ENCODE measurements around the gene HBB. TPM values are rescaled to one million over a fixed set of nuclear protein-coding genes. Genes with fewer than 3 reads are reported as not detected.

The HBB gene
- polyA plus RNA-seq, 1 donor from 2014 or later, result not detected

DNA sequence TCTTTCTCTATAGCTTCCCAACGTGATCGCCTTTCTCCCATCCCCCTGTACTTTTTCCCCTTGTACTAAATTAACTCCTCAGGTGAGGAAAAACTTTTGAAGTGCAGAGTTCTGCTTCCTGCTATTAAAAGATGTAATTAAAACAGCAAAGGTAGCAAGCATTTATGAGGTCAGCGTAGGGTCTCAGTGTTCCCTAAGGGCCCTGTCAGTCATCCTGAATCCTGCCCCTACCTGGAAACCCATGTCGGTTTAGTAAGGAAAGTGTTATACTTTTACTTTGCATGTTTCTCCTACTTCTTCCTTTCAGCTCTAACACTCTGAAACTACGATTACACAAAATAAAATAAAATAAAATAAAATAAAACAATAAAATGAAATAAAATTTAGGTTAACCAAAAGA lies 1.3 kb upstream of the HBB start:
- Histone ChIP-seq H2AFZ (ENCODE audit: low read depth, low read length) (no peak overlapping the region), H3F3A (ENCODE audit: insufficient read depth, low read length, poor library complexity, severe bottlenecking) (no peaks in the 10 kb centered on the region), H3K36me3 (ENCODE audit: insufficient read depth, low read length) (no peaks in the 10 kb centered on the region), H3K27me3 (ENCODE audit: insufficient read depth, low read depth, low read length) (no peaks in the 10 kb centered on the region), H4K20me1 (ENCODE audit: insufficient read depth) (no peaks in the 10 kb centered on the region), H3K9me2 (ENCODE audit: insufficient read depth, low read length) (no peaks in the 10 kb centered on the region), H3K4me2 (ENCODE audit: low read length) (no peak overlapping the region), H3K9me3 (ENCODE audit: low read length) (no peaks in the 10 kb centered on the region), H3K4me3 (ENCODE audit: low read length) (no peak overlapping the region), H3K9ac (ENCODE audit: low read length) (no peak overlapping the region), H3K79me2 (replicated peaks; ENCODE audit: insufficient read depth, low read length) (no peaks in the 10 kb centered on the region), H3K27ac (ENCODE audit: low read length) (no peak overlapping the region)
- TF ChIP-seq, protein P1, sequence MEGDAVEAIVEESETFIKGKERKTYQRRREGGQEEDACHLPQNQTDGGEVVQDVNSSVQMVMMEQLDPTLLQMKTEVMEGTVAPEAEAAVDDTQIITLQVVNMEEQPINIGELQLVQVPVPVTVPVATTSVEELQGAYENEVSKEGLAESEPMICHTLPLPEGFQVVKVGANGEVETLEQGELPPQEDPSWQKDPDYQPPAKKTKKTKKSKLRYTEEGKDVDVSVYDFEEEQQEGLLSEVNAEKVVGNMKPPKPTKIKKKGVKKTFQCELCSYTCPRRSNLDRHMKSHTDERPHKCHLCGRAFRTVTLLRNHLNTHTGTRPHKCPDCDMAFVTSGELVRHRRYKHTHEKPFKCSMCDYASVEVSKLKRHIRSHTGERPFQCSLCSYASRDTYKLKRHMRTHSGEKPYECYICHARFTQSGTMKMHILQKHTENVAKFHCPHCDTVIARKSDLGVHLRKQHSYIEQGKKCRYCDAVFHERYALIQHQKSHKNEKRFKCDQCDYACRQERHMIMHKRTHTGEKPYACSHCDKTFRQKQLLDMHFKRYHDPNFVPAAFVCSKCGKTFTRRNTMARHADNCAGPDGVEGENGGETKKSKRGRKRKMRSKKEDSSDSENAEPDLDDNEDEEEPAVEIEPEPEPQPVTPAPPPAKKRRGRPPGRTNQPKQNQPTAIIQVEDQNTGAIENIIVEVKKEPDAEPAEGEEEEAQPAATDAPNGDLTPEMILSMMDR (IDR thresholded peaks at IDR 0.05; ENCODE audit: poor library complexity, severe bottlenecking), result no peak
- TF ChIP-seq EZH2 (IDR thresholded peaks at IDR 0.05; ENCODE audit: borderline replicate concordance, insufficient read depth, low read length, poor library complexity, severe bottlenecking) (no peak), TAF1 (IDR thresholded peaks at IDR 0.05; ENCODE audit: low read depth) (no peak), SMC3 (conservative IDR thresholded peaks at IDR 0.05; ENCODE audit: poor library complexity) (no peak)
- TF ChIP-seq, protein P2, sequence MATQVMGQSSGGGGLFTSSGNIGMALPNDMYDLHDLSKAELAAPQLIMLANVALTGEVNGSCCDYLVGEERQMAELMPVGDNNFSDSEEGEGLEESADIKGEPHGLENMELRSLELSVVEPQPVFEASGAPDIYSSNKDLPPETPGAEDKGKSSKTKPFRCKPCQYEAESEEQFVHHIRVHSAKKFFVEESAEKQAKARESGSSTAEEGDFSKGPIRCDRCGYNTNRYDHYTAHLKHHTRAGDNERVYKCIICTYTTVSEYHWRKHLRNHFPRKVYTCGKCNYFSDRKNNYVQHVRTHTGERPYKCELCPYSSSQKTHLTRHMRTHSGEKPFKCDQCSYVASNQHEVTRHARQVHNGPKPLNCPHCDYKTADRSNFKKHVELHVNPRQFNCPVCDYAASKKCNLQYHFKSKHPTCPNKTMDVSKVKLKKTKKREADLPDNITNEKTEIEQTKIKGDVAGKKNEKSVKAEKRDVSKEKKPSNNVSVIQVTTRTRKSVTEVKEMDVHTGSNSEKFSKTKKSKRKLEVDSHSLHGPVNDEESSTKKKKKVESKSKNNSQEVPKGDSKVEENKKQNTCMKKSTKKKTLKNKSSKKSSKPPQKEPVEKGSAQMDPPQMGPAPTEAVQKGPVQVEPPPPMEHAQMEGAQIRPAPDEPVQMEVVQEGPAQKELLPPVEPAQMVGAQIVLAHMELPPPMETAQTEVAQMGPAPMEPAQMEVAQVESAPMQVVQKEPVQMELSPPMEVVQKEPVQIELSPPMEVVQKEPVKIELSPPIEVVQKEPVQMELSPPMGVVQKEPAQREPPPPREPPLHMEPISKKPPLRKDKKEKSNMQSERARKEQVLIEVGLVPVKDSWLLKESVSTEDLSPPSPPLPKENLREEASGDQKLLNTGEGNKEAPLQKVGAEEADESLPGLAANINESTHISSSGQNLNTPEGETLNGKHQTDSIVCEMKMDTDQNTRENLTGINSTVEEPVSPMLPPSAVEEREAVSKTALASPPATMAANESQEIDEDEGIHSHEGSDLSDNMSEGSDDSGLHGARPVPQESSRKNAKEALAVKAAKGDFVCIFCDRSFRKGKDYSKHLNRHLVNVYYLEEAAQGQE (IDR thresholded peaks at IDR 0.05; ENCODE audit: borderline replicate concordance), result no peak

DNA sequence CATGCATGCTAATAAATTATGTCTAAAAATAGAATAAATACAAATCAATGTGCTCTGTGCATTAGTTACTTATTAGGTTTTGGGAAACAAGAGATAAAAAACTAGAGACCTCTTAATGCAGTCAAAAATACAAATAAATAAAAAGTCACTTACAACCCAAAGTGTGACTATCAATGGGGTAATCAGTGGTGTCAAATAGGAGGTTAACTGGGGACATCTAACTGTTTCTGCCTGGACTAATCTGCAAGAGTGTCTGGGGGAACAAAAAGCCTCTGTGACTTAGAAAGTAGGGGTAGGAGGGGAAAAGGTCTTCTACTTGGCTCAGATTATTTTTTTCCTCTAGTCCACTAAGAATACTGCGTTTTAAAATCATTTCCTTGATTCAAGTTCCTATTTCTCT lies 810 bp upstream of the HBB start:
- TF ChIP-seq MXI1 (conservative IDR thresholded peaks at IDR 0.05; ENCODE audit: poor library complexity, severe bottlenecking), result no peak
- no peak for TF ChIP-seq POLR2AphosphoS5 (IDR thresholded peaks at IDR 0.05)
- TF ChIP-seq TAF1 (IDR thresholded peaks at IDR 0.05; ENCODE audit: low read depth), result no peak
- no peak for TF ChIP-seq EP300 (conservative IDR thresholded peaks at IDR 0.05; ENCODE audit: poor library complexity, severe bottlenecking)
- TF ChIP-seq, protein P1 (IDR thresholded peaks at IDR 0.05; ENCODE audit: poor library complexity, severe bottlenecking), result no peak
- TF ChIP-seq SMC3 (conservative IDR thresholded peaks at IDR 0.05; ENCODE audit: poor library complexity), result no peak
- TF ChIP-seq, protein P2 (IDR thresholded peaks at IDR 0.05; ENCODE audit: borderline replicate concordance), result no peak
- no peak for TF ChIP-seq RAD21 (conservative IDR thresholded peaks at IDR 0.05)
- TF ChIP-seq EZH2 (IDR thresholded peaks at IDR 0.05; ENCODE audit: borderline replicate concordance, insufficient read depth, low read length, poor library complexity, severe bottlenecking), result no peak
- no peak overlapping the region for H3K9ac ChIP-seq (ENCODE audit: low read length)
- H4K20me1 ChIP-seq (ENCODE audit: insufficient read depth), result no peaks in the 10 kb centered on the region

More for the DNA sequence above, 810 bp upstream of the HBB start:
- H2AFZ ChIP-seq (ENCODE audit: low read depth, low read length), result no peak overlapping the region
- no peaks in the 10 kb centered on the region for H3K36me3 ChIP-seq (ENCODE audit: insufficient read depth, low read length)
- no peak overlapping the region for H3K4me3 ChIP-seq (ENCODE audit: low read length)
- no peaks in the 10 kb centered on the region for H3K79me2 ChIP-seq (replicated peaks; ENCODE audit: insufficient read depth, low read length)
- no peak overlapping the region for H3K4me2 ChIP-seq (ENCODE audit: low read length)
- H3K9me3 ChIP-seq (ENCODE audit: low read length), result no peaks in the 10 kb centered on the region
- no peaks in the 10 kb centered on the region for H3K27me3 ChIP-seq (ENCODE audit: insufficient read depth, low read depth, low read length)
- H3K27ac ChIP-seq (ENCODE audit: low read length), result no peak overlapping the region
- H3K9me2 ChIP-seq (ENCODE audit: insufficient read depth, low read length), result no peaks in the 10 kb centered on the region
- H3F3A ChIP-seq (ENCODE audit: insufficient read depth, low read length, poor library complexity, severe bottlenecking), result no peaks in the 10 kb centered on the region

Measured in neural cell (in vitro differentiated cells).